Fibroblast of mammary gland (primary cell): ENCODE data around the gene CHAD.
"Not testable (repeated sequence)": the region's sequence is repeated elsewhere in the genome, so short reads cannot be mapped to it uniquely, and the experiment has no call there.

Experiments
- DNase-seq: peaks from one replicate; pipeline ENCODE4 v3.0.0-alpha.2; 2010; ENCODE audit warnings: low read depth
- H3K4me3 ChIP-seq: 2 replicates; pipeline ENCODE4 v1.5.1; 2011; ENCODE audit warnings: low read depth, mild to moderate bottlenecking, low read length, moderate library complexity; ENCODE audit not compliant: control insufficient read depth
- TF ChIP-seq, protein P1 (sequence below): conservative IDR thresholded peaks from 2 replicates; pipeline ENCODE4 v1.5.1; 2011; ENCODE audit warnings: low read depth, low read length, inconsistent platforms; ENCODE audit not compliant: control insufficient read depth, insufficient read depth

The CHAD gene

DNA sequence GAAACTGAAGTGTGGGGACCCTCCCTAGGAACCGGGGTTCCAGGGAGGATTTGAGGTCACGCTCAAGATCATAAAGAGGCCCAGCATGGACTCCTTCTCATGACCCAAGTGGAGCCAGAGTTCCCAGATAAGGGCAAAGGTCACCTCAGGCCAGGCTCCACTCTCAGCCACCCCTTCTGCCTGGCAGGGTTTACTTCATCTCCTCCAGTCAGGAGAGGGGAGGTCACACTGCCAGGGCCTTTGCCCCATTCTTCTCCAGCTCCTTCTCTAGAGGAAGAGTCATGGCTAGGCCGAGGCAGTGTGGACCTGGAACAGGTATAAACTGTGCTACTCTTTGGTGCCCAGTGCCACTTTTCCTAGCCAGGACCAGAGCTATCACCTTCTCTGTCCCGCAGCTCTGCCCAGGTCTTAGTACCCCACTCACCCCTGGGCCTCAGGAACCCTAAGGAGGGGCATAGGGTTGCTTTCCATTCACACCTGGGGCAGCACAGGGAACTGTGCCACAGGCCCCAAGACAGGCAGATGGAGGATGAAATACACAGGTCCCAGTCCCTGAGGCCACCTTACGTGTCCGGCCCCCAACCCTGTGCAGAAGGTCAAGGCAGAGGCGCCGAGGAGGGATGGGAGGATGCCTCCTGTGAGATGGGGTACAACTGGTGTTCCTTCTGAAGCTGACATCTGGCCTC is 43.5 kb downstream of the CHAD start:
- TF ChIP-seq, protein P1, sequence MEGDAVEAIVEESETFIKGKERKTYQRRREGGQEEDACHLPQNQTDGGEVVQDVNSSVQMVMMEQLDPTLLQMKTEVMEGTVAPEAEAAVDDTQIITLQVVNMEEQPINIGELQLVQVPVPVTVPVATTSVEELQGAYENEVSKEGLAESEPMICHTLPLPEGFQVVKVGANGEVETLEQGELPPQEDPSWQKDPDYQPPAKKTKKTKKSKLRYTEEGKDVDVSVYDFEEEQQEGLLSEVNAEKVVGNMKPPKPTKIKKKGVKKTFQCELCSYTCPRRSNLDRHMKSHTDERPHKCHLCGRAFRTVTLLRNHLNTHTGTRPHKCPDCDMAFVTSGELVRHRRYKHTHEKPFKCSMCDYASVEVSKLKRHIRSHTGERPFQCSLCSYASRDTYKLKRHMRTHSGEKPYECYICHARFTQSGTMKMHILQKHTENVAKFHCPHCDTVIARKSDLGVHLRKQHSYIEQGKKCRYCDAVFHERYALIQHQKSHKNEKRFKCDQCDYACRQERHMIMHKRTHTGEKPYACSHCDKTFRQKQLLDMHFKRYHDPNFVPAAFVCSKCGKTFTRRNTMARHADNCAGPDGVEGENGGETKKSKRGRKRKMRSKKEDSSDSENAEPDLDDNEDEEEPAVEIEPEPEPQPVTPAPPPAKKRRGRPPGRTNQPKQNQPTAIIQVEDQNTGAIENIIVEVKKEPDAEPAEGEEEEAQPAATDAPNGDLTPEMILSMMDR: no peak
- peak overlapping the region; percentile 55 for H3K4me3 ChIP-seq
- no peak for DNase-seq

DNA sequence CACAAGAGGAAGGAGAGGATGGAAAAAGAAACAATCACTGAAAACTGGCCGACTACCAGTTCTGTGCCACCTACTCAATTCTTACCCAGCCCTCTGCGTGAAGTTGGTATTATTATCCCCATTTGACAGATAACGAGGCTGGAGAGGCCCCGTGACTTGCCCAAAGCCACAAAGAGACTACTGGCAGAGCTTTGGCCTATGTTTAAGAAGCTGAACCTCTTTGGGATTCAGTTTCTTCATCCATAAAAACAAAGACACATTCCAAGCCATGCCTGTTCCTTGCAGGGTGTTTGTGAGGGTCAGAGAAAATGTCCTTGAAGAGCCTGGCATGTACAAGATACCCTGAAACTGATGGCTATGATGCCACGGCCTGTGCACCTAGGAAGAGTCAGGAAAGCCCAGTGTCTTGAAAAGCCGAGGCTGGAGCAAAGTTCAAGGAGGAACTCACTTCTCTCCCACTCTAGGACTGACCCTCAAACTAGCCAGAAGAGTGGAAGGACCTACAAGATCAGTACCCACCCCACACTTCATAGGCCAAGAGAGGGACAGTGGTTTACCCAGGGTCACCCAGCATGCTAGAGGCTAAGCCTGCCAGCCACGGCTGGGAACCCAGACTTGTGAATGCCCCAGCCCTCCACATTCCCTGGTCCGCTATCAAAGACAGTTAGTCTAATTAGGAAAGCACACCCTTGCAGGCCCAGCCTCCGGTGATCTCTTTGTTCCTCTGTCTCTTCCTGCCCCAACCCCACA is 44.3 kb downstream of the CHAD start:
- DNase-seq: no peak
- H3K4me3 ChIP-seq: no peak overlapping the region
- TF ChIP-seq, protein P1: no peak

DNA sequence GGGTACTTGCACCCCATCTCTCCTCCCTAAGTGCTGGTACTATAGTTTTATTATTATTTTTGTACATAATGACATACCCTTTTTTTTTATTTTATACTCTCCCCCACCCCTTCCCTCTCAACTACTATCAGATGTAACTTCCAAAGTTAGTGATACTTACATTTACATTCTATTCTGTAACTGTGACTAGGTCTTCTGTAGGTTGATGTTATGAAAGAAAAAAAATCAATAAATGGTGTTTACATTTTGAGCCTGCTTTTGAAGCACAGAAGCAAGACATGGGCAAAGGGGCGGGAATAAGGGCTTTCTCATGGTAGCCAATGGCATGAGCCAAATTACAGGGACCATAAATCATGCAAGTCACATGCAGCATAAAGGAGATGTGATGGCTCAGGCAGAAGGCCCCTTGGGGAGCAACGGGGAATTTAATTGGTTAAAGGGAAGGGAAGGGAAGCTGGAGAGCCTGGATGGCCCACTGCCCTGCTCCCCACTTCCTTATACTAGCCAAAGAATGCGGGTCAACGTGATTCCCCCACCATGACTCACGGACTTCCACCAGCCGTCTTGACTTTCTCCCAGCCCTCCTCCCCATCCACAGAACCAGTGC is 45.0 kb downstream of the CHAD start:
- no peak overlapping the region for H3K4me3 ChIP-seq
- DNase-seq: peak; percentile 95
- TF ChIP-seq, protein P1: no peak

DNA sequence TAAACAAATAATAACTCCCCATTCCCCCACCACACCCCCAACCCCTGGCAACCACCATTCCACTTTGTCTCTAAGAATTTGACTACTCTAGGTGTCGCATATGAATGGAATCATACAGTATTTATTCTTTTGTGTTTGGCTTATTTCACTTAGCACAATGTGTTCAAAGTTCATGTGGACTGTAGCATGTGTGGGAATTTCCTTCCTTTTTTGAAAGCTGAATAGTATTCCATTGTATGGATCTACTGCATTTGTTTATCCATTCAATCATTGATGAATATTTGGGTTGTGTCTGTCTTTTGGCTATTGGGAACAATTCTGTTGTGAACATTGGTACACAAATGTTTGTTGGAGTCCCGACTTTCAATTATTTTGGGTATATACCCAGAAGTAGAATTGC is 45.9 kb downstream of the CHAD start:
- no peak overlapping the region for H3K4me3 ChIP-seq
- DNase-seq: no peak
- TF ChIP-seq, protein P1: no peak

DNA sequence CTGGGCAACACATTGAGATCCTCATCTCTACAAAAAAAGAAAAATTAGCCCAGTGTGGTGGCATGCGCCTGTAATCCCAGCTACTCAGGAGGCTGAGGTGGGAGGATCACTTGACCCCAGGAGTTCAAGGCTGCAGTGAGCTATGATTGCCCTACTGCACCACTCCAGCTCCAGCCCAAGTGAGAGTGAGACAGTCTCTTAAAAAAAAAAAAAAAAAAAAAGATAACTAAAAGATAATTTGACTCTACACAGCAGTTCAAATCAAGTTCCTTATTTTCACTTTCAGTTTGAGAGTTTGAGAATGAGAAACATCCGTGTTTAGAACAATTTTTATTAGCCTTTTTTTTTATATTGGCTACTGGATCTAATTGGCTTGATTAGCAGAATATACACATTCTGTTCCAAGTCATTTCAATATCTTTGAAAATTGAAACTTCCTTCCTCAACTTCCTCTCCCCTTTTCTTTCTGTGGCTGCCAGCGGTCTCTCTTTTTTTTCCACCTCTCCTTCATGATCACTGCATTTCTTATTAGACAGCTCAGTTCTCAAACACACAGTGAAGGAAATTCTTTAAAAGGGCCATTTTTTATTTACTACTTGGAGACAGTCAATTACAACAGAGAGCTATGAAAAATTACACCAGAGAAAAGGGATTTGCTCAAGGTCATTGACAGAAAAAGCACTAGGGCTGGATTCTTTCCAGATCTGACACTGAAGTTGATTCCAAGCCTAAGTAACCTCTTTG is 47.2 kb downstream of the CHAD start:
- TF ChIP-seq, protein P1: no peak
- no peak for DNase-seq

DNA sequence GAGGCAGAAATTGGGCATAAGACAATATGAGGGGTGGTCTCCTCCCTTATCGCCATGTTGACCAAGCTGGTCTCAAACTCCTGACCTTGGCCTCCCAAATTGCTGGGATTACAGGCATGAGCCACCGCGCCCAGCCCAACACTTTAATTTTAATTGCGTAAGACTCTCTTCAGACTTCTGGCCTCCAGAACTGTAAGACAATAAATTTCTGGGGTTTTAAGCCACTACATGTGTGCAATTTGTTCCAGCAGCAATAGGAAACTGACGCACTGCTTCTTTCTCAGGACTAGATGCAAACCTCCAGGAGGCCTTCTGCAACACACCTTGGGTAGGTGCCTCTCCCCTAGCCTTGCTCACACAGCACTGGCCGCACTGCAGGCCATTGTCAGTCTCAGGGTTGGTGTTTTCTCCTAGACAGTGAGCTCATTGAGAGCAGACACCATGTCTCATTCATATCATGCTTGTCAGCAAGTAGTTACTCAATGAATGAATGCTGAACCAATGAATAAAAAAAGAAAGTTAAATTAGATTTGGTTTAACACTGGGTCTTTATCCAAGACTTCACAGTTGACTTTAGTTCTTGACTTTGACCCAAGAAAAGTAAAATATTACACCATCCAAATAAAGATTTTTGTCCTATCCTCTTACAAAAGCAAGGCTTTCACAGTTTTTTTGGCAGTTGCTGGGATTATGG is 48.1 kb downstream of the CHAD start:
- peak; percentile 43 for DNase-seq
- H3K4me3 ChIP-seq: no peak overlapping the region
- TF ChIP-seq, protein P1: no peak

More for the DNA sequence above, 47.2 kb downstream of the CHAD start:
- H3K4me3 ChIP-seq: no peak overlapping the region

DNA sequence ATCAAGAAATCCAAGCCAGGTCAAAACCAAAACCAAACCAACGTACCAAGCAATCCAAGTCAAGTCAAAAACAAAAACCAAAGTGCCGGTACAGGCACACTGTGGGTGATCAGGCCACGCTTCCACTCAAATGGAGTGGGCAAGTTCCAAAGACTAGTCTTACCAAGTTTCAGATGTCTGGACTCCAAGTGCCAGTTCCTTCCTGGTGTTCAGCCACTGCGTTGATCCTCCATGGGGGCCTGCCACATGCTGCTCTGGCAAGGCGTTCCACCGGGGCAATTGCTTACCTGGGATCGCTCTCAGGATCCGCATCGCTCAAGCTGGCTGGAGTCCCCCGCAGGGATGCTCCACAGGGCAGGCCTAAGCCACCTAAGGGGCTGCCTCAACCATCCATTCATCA is 49.1 kb downstream of the CHAD start:
- not testable (repeated sequence) for DNase-seq, H3K4me3 ChIP-seq
